ENCODE results near the gene ACTR5.

The ACTR5 gene

DNA sequence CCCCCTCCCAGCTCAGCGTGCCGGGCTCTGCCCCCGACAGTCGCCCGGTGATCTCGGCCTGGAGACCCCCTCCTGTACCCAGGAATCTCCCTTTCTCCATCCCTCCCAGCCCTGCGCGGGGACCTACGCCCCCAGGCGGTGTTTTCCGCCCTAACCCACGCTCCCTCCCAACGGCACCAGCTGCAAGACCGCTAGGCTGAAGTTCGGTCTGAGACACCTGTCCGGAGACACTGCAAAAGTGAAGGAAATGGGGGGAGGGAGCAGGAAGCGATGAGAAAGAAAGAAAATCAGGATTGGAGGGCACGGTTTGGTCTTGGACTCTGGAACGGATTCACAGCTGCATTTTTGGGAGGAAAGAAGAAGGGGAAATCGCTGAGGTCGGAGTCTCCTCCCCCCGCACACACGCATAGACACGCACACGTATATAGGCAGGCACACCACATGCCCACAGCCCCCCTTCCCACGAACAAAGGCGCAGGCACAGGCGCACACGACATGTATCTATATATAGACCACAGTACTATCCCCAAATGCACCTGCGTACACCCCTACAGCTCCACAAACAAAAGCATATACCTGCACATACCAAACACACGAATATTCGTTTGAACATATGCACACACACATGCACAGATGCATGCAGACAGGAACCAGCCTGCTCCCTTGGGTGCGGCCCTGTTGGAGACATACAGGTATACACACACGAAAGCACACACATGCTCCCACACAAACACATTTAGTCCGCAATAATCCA, 22.9 kb upstream of the ACTR5 start:
- DNase-seq (ENCODE audit: low read depth): no peak
- TF ChIP-seq, protein P1, sequence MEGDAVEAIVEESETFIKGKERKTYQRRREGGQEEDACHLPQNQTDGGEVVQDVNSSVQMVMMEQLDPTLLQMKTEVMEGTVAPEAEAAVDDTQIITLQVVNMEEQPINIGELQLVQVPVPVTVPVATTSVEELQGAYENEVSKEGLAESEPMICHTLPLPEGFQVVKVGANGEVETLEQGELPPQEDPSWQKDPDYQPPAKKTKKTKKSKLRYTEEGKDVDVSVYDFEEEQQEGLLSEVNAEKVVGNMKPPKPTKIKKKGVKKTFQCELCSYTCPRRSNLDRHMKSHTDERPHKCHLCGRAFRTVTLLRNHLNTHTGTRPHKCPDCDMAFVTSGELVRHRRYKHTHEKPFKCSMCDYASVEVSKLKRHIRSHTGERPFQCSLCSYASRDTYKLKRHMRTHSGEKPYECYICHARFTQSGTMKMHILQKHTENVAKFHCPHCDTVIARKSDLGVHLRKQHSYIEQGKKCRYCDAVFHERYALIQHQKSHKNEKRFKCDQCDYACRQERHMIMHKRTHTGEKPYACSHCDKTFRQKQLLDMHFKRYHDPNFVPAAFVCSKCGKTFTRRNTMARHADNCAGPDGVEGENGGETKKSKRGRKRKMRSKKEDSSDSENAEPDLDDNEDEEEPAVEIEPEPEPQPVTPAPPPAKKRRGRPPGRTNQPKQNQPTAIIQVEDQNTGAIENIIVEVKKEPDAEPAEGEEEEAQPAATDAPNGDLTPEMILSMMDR (conservative IDR thresholded peaks at IDR 0.05; ENCODE audit: low read depth, low read length): no peak
- no peak overlapping the region for H3K4me3 ChIP-seq (ENCODE audit: low read length)

DNA sequence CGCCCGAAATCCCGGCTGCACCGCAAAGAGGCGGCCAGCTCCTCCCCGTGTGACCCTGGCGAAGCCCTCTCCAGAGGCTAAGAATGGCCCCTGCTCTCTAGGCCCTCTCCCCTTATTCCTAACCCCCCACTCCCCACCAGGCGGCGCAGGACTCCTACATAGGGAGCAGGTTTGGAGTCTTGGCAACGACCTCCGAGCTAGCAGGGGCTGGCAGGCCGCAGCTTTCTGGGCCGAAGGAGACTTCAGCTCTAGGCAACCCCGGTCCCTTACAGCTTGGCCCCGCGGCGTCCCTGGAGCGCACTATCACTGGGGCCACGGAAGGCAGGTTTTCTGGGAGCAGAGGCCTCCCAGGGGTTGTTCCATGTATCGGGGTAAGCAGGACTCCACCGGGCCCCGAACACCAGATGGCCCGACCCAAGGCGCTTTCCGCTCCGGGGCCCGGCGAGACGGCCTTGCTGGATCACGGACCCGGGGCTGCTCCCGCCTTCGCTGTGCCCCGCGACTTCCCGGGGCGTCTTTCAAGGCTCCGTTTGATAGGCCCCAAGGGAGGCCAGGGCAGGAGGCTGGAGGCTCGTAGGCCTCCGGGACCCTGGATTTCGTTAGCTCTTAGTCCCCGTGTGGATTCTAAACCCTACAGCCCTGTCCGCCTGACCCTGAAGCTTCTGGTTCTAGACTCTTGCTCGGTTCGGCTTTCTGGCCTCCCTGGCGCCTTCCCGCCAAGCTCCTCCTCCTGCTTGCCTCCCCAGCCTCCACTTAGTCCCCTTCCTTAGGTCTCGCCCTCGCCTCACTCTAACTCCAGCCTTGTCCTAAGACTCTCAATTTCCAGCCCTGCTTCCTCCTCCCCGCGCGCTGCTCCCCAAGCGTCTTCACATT, 22.1 kb upstream of the ACTR5 start:
- H3K4me3 ChIP-seq (ENCODE audit: low read length): no peak overlapping the region
- no peak for DNase-seq (ENCODE audit: low read depth)
- TF ChIP-seq, protein P1 (conservative IDR thresholded peaks at IDR 0.05; ENCODE audit: low read depth, low read length): peak; percentile 57

- no peak for DNase-seq (ENCODE audit: low read depth)
- no peak overlapping the region for H3K4me3 ChIP-seq (ENCODE audit: low read length)
- TF ChIP-seq, protein P1 (conservative IDR thresholded peaks at IDR 0.05; ENCODE audit: low read depth, low read length): peak; percentile 54
These were observed 21.3 kb upstream of the ACTR5 start for GRCh38 chr20:38726804-38727606.

GRCh38 chr20:38727607-38728190, 20.6 kb upstream of the ACTR5 start:
- DNase-seq (ENCODE audit: low read depth): no peak
- TF ChIP-seq, protein P1 (conservative IDR thresholded peaks at IDR 0.05; ENCODE audit: low read depth, low read length): no peak
- H3K4me3 ChIP-seq (ENCODE audit: low read length): no peak overlapping the region

- no peak for DNase-seq (ENCODE audit: low read depth)
- no peak overlapping the region for H3K4me3 ChIP-seq (ENCODE audit: low read length)
- TF ChIP-seq, protein P1 (conservative IDR thresholded peaks at IDR 0.05; ENCODE audit: low read depth, low read length): no peak
These were observed 20.0 kb upstream of the ACTR5 start for GRCh38 chr20:38728191-38728781.

- DNase-seq (ENCODE audit: low read depth): no peak
- H3K4me3 ChIP-seq (ENCODE audit: low read length): no peak overlapping the region
- TF ChIP-seq, protein P1 (conservative IDR thresholded peaks at IDR 0.05; ENCODE audit: low read depth, low read length): no peak
These were observed 19.2 kb upstream of the ACTR5 start for GRCh38 chr20:38728911-38729642.

Data from retinal pigment epithelial cell (primary cell).